A549 (cell line): ENCODE results near the gene MAP2K6. TPM values are rescaled to one million over a fixed set of nuclear protein-coding genes. Genes with fewer than 3 reads are reported as not detected.

Experiments
- ATAC-seq, 2 experiments: fragments of 200-7000 bp in 1 of 2; fragments of >200 bp in 1 of 2; cut with Nextera tagmentation in 1 of 2; cut with Tn5 transposase in 1 of 2; 3 replicates each; pipeline versions ENCODE4 v1.8.0 to v1.9.1; 2018 to 2020; ENCODE audit warnings: mild to moderate bottlenecking in 1 of 2, moderate library complexity in 1 of 2
- CTCF ChIA-PET: fragments of 300-600 bp; sonication (Branson Sonifier 250); formaldehyde crosslinking; extraction: SDS; loops from one replicate; lab custom pipeline; 2021; ENCODE audit warnings: antibody characterized with exemption, inconsistent platforms; lab: Yijun Ruan, JAX
- POLR2A ChIA-PET: fragments of 350-600 bp; formaldehyde crosslinking; extraction: SDS; loops from one replicate; lab custom pipeline; 2021; ENCODE audit warnings: antibody characterized with exemption, inconsistent platforms; lab: Yijun Ruan, JAX
- DNase-seq, 2 experiments: peaks; one replicate each; pipeline versions ENCODE4 v3.0.0 to v3.0.0-alpha.2; 2011 to 2016; ENCODE audit warnings: low read depth in 1 of 2, low spot score in 1 of 2
- FAIRE-seq: peaks from 2 replicates; lab custom pipeline; 2011; peaks lifted over from hg19 to GRCh38; lab: Jason Lieb, UNC
- H3K27ac ChIP-seq, 2 experiments: fragments of >200 bp; sonication (Bioruptor Twin); formaldehyde crosslinking; 3 replicates each; pipeline ENCODE4 v1.5.1; 2016 to 2017
- H3K4me1 ChIP-seq: fragments of >200 bp; sonication (Bioruptor Twin); formaldehyde crosslinking; 3 replicates; pipeline ENCODE4 v1.6.1; 2016
- H3K4me2 ChIP-seq: fragments of >200 bp; sonication (Bioruptor Twin); formaldehyde crosslinking; 3 replicates; pipeline ENCODE4 v1.6.1; 2016
- H3K4me3 ChIP-seq: fragments of >200 bp; sonication (Bioruptor Twin); formaldehyde crosslinking; 3 replicates; pipeline ENCODE4 v1.5.1; 2016
- H3K9me3 ChIP-seq: fragments of >200 bp; sonication (Bioruptor Twin); formaldehyde crosslinking; 3 replicates; pipeline ENCODE4 v1.6.1; 2016
- ATOH8 ChIP-seq: fragments of 250-450 bp; sonication (Bioruptor Pico); IDR thresholded peaks from 2 replicates; pipeline ENCODE4 v1.5.0; 2020; ENCODE audit warnings: low read depth, mild to moderate bottlenecking, moderate library complexity
- BHLHE40 ChIP-seq: IDR thresholded peaks from 2 replicates; pipeline ENCODE4 v1.6.1; 2012; ENCODE audit warnings: low read depth, low read length, inconsistent platforms
- CHD4 ChIP-seq: fragments of 200-600 bp; sonication (generic); IDR thresholded peaks from 2 replicates; pipeline ENCODE4 v1.6.1; 2016; ENCODE audit warnings: antibody characterized with exemption, mild to moderate bottlenecking, borderline replicate concordance
- EHMT2 ChIP-seq: fragments of 200-600 bp; sonication (generic); IDR thresholded peaks from 2 replicates; pipeline ENCODE4 v1.6.1; 2016; ENCODE audit warnings: antibody characterized with exemption, low read depth, mild to moderate bottlenecking, moderate library complexity
- FOSB ChIP-seq: fragments of 250-450 bp; sonication (Bioruptor Pico); IDR thresholded peaks from 2 replicates; pipeline ENCODE4 v1.5.0; 2020; ENCODE audit warnings: mild to moderate bottlenecking, moderate library complexity
- FOSL2 ChIP-seq, 2 experiments: fragments of 450-650 bp in 1 of 2; fragments of >200 bp in 1 of 2; sonication (Bioruptor Twin) in 1 of 2; formaldehyde crosslinking; IDR thresholded peaks; 2 replicates each; pipeline versions ENCODE4 v1.5.0 to v1.6.1; 2016 to 2020; ENCODE audit warnings: mild to moderate bottlenecking in 1 of 2, moderate library complexity in 1 of 2
- FOXS1 ChIP-seq: fragments of 250-450 bp; sonication (Bioruptor Pico); IDR thresholded peaks from 2 replicates; pipeline ENCODE4 v1.5.0; 2020; ENCODE audit warnings: mild to moderate bottlenecking, moderate library complexity
- HES2 ChIP-seq: fragments of >200 bp; sonication (Bioruptor Twin); formaldehyde crosslinking; IDR thresholded peaks from 2 replicates; pipeline ENCODE4 v1.6.1; 2016
- HOXB13 ChIP-seq: fragments of 250-450 bp; sonication (Bioruptor Pico); IDR thresholded peaks from 2 replicates; pipeline ENCODE4 v1.5.0; 2020; ENCODE audit warnings: low read depth, mild to moderate bottlenecking, moderate library complexity
- HOXB5 ChIP-seq: fragments of 250-450 bp; sonication (Bioruptor Pico); IDR thresholded peaks from 2 replicates; pipeline ENCODE4 v1.5.0; 2020; ENCODE audit warnings: mild to moderate bottlenecking, moderate library complexity
- JUNB ChIP-seq: fragments of >200 bp; sonication (Bioruptor Twin); formaldehyde crosslinking; IDR thresholded peaks from 2 replicates; pipeline ENCODE4 v1.6.1; 2016
- KDM1A ChIP-seq: fragments of 200-600 bp; sonication (generic); IDR thresholded peaks from 2 replicates; pipeline ENCODE4 v1.6.1; 2016; ENCODE audit warnings: low read depth, mild to moderate bottlenecking
- MYC ChIP-seq: IDR thresholded peaks from 2 replicates; pipeline ENCODE4 v1.6.1; 2012; ENCODE audit warnings: mild to moderate bottlenecking, inconsistent platforms, low read length, improper control_type of control experiment, borderline replicate concordance
- NFE2L2 ChIP-seq: fragments of 150-350 bp; conservative IDR thresholded peaks from 2 replicates; pipeline ENCODE4 v1.6.1; 2014; ENCODE audit warnings: low read length
- PBX3 ChIP-seq: IDR thresholded peaks from 2 replicates; pipeline ENCODE4 v1.6.1; 2012
- POLR2A ChIP-seq: IDR thresholded peaks from 2 replicates; pipeline ENCODE4 v1.6.1; 2012; ENCODE audit warnings: mild to moderate bottlenecking, low read length
- RAD21 ChIP-seq, 2 experiments: fragments of >200 bp in 1 of 2; sonication (Bioruptor Twin) in 1 of 2; formaldehyde crosslinking in 1 of 2; IDR thresholded peaks in 1 of 2; conservative IDR thresholded peaks in 1 of 2; 2 replicates in 1 of 2; 3 replicates in 1 of 2; pipeline ENCODE4 v1.6.1; 2012 to 2018; ENCODE audit warnings: inconsistent platforms in 1 of 2
- REST ChIP-seq: fragments of 200-600 bp; sonication (generic); IDR thresholded peaks from 2 replicates; pipeline ENCODE4 v1.6.1; 2016; ENCODE audit warnings: antibody characterized with exemption, mild to moderate bottlenecking, moderate library complexity
- TFCP2L1 ChIP-seq: fragments of 250-450 bp; sonication (Bioruptor Pico); IDR thresholded peaks from 2 replicates; pipeline ENCODE4 v1.5.0; 2021; ENCODE audit warnings: mild to moderate bottlenecking
- WGBS: methylation state at CpG from one replicate; pipeline ENCODE4 v1.1.6; 2017; ENCODE audit errors: missing lambda C conversion rate; 5-methylcytosine and 5-hydroxymethylcytosine counted together
- polyA plus RNA-seq, 4 experiments: library from polyadenylated mRNA; depleted of rRNA in 3 of 4; stranded (reverse); fragments of >200 nt; fragmentation: RNase III in 1 of 4; extraction: RNeasy Plus Mini Kit Qiagen cat#74134 plus additional on column Dnase treatment in 1 of 4; gene quantifications; 2 replicates in 3 of 4; 3 replicates in 1 of 4; pipeline ENCODE4 v1.2.3, GENCODE V29; 2011 to 2017
- TF ChIP-seq, protein P1 (sequence below): fragments of 150-350 bp; IDR thresholded peaks from 2 replicates; pipeline ENCODE4 v1.6.1; 2014; ENCODE audit warnings: low read depth, mild to moderate bottlenecking, low read length
- TF ChIP-seq, protein P2 (sequence below): fragments of >200 bp; sonication (Bioruptor Twin); formaldehyde crosslinking; IDR thresholded peaks from 3 replicates; pipeline ENCODE4 v1.5.1; 2016

Gene MAP2K6
- polyA plus RNA-seq, 2 of the 4 experiments (the other 2 are of a cell fraction), result 20.2 to 20.7 TPM

DNA sequence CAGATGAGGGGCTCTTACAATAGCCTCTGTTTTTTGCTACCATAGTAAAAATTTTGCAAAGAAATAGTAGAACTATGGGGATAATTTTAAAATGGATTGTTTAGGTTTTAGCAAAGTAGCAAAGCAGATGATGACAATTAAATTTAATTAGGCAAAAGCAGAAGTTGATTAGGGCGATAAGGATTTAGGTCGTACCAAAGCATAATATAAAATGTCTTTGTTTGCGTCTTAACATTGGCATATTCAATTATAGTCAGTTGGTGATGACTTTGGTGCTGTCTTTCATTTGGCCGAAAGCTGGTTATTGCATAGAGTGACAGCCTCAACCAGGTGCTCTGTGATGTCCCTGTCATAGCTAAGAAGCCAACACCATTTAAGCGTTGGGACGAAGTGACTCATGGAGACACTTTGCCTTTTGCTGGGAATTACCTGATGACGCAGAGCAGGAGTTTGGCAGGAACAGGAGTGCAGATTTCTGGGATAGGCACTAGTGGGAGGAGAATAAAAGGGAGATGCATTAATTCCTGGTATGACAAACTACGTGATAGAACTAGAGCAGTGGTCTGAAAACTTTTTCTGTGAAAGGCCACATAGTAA is 38.3 kb downstream of the MAP2K6 start (continued):
- TF ChIP-seq REST (no peak), JUNB (no peak)

- TF ChIP-seq KDM1A (no peak), HES2 (no peak), BHLHE40 (no peak), RAD21 (conservative IDR thresholded peaks at IDR 0.05 in 1 of 2, IDR thresholded peaks at IDR 0.05 in 1 of 2) (no peak), EHMT2 (no peak), ATOH8 (no peak)
- CTCF ChIA-PET, result interaction anchor here (1.1 kb wide), 1 partner anchor 69 kb away, joined by 3 read pairs; no protein-coding TSS in a partner anchor
- Histone ChIP-seq H3K4me1 (peaks cover 7% of the 10 kb centered on the region; the same call in 2 of the 3 replicates), H3K27ac (no peak overlapping the region), H3K4me2 (no peak overlapping the region), H3K9me3 (no peaks in the 10 kb centered on the region), H3K4me3 (no peak overlapping the region)
- no peak for FAIRE-seq
- DNase-seq, result no peak
- ATAC-seq, result no peak
- POLR2A ChIA-PET, result no interaction called here
- 85% methylated on average over 4 of the region's 4 CpGs for WGBS
Measured at GRCh38 chr17:69454051-69454450, 39.6 kb downstream of the MAP2K6 start.

GRCh38 chr17:69455040-69455439 is 40.5 kb downstream of the MAP2K6 start:
- no peak overlapping the region for H3K4me2 ChIP-seq
- POLR2A ChIA-PET, result no interaction called here

More at GRCh38 chr17:69455040-69455439, 40.5 kb downstream of the MAP2K6 start:
- FAIRE-seq (no peak), DNase-seq (no peak), ATAC-seq (no peak)
- WGBS, result 44% methylated on average over 1 of the region's 1 CpG
- Histone ChIP-seq H3K4me1 (peaks cover 7% of the 10 kb centered on the region; the same call in 2 of the 3 replicates), H3K27ac (no peak overlapping the region), H3K4me3 (no peak overlapping the region), H3K9me3 (no peaks in the 10 kb centered on the region)
- TF ChIP-seq PBX3 (no peak), HOXB5 (CRISPR knock-in tag) (no peak), POLR2A (no peak), FOSL2 (IDR thresholded peaks at IDR 0.05) (no peak), FOSL2 (CRISPR knock-in tag; IDR thresholded peaks at IDR 0.05) (no peak), NFE2L2 (no peak), MYC (no peak), FOXS1 (CRISPR knock-in tag) (no peak), HOXB13 (CRISPR knock-in tag) (no peak), CHD4 (no peak), FOSB (CRISPR knock-in tag) (no peak), TFCP2L1 (CRISPR knock-in tag) (no peak)
- TF ChIP-seq, protein P1, sequence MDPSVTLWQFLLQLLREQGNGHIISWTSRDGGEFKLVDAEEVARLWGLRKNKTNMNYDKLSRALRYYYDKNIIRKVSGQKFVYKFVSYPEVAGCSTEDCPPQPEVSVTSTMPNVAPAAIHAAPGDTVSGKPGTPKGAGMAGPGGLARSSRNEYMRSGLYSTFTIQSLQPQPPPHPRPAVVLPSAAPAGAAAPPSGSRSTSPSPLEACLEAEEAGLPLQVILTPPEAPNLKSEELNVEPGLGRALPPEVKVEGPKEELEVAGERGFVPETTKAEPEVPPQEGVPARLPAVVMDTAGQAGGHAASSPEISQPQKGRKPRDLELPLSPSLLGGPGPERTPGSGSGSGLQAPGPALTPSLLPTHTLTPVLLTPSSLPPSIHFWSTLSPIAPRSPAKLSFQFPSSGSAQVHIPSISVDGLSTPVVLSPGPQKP, result no peak
- TF ChIP-seq, protein P2, sequence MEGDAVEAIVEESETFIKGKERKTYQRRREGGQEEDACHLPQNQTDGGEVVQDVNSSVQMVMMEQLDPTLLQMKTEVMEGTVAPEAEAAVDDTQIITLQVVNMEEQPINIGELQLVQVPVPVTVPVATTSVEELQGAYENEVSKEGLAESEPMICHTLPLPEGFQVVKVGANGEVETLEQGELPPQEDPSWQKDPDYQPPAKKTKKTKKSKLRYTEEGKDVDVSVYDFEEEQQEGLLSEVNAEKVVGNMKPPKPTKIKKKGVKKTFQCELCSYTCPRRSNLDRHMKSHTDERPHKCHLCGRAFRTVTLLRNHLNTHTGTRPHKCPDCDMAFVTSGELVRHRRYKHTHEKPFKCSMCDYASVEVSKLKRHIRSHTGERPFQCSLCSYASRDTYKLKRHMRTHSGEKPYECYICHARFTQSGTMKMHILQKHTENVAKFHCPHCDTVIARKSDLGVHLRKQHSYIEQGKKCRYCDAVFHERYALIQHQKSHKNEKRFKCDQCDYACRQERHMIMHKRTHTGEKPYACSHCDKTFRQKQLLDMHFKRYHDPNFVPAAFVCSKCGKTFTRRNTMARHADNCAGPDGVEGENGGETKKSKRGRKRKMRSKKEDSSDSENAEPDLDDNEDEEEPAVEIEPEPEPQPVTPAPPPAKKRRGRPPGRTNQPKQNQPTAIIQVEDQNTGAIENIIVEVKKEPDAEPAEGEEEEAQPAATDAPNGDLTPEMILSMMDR, result no peak
- CTCF ChIA-PET, result interaction anchor here (2.0 kb wide), 1 partner anchor 9 kb away, joined by 6 read pairs; no protein-coding TSS in a partner anchor
